Left renal cortex interstitium (tissue), 4 donors: ENCODE results near the gene CLEC16A. TPM values are rescaled to one million over a fixed set of nuclear protein-coding genes. Genes with fewer than 3 reads are reported as not detected.
"Not testable (repeated sequence)": the region's sequence is repeated elsewhere in the genome, so short reads cannot be mapped to it uniquely, and the experiment has no call there.

ENCODE experiments used
- DNase-seq, 4 donors: peaks; one replicate each; pipeline ENCODE4 v3.0.0-alpha.2; 2013; ENCODE audit warnings: low read depth in 4 of 4, low spot score in 2 of 4, missing footprints in 1 of 4
- polyA plus RNA-seq, 4 donors: library from polyadenylated mRNA; unstranded; fragments of 120-200 nt; gene quantifications; one replicate each; pipeline ENCODE4 v1.2.1, GENCODE V29; 2013; ENCODE audit not compliant: insufficient read length in 4 of 4

CLEC16A gene
- polyA plus RNA-seq, 4 donors: 21.0 to 32.1 (median 24.5) TPM

GRCh38 chr16:10938796-10939648 is 5.3 kb upstream of the CLEC16A start:
- no peak for DNase-seq

- DNase-seq: no peak
Observed at GRCh38 chr16:10939649-10940234, 4.6 kb upstream of the CLEC16A start.

GRCh38 chr16:10940501-10941079 is 3.8 kb upstream of the CLEC16A start:
- DNase-seq: no peak

GRCh38 chr16:10941127-10941933 is 3.0 kb upstream of the CLEC16A start:
- DNase-seq: no peak

GRCh38 chr16:10941935-10942351 is 2.4 kb upstream of the CLEC16A start:
- DNase-seq: not testable (repeated sequence)

GRCh38 chr16:10942352-10943063 is 1.9 kb upstream of the CLEC16A start, which contains the start of gene DEXI:
Gene DEXI (minus strand): TSS chr16:10942468. CDS start chr16:10942005, 463 bp downstream.
- DNase-seq: peak in 3 of 4 donors; percentile 81 to 88 (median 88)

GRCh38 chr16:10943064-10943353 is 1.4 kb upstream of the CLEC16A start:
- no peak for DNase-seq

- no peak for DNase-seq
Observed at GRCh38 chr16:10945065-10945787, 862 bp downstream of the CLEC16A start.

GRCh38 chr16:10946308-10946707 is 1.9 kb downstream of the CLEC16A start:
- DNase-seq: no peak

- DNase-seq: no peak
Observed at GRCh38 chr16:10947211-10947787, 2.9 kb downstream of the CLEC16A start.

- no peak for DNase-seq
Observed at GRCh38 chr16:10949424-10949970, 5.1 kb downstream of the CLEC16A start.

GRCh38 chr16:10950393-10950792 is 6.0 kb downstream of the CLEC16A start:
- no peak for DNase-seq

GRCh38 chr16:10951026-10951425 is 6.7 kb downstream of the CLEC16A start:
- DNase-seq: no peak

- DNase-seq: no peak
Observed at GRCh38 chr16:10954903-10955302, 10.5 kb downstream of the CLEC16A start.

GRCh38 chr16:10957771-10958482 is 13.6 kb downstream of the CLEC16A start:
- no peak for DNase-seq

GRCh38 chr16:10959161-10959560 is 14.8 kb downstream of the CLEC16A start:
- no peak for DNase-seq

- no peak for DNase-seq
Observed at GRCh38 chr16:10961231-10961630, 16.9 kb downstream of the CLEC16A start.
